GM19395 (cell line): ENCODE results near the gene FPGS.

Experiments used
- ATAC-seq: cut with Tn5 transposase; IDR thresholded peaks from one replicate; pipeline ENCODE4 v1.9.1; 2021; ENCODE audit warnings: mild to moderate bottlenecking, moderate library complexity; ENCODE audit not compliant: unreplicated experiment

The FPGS gene

DNA sequence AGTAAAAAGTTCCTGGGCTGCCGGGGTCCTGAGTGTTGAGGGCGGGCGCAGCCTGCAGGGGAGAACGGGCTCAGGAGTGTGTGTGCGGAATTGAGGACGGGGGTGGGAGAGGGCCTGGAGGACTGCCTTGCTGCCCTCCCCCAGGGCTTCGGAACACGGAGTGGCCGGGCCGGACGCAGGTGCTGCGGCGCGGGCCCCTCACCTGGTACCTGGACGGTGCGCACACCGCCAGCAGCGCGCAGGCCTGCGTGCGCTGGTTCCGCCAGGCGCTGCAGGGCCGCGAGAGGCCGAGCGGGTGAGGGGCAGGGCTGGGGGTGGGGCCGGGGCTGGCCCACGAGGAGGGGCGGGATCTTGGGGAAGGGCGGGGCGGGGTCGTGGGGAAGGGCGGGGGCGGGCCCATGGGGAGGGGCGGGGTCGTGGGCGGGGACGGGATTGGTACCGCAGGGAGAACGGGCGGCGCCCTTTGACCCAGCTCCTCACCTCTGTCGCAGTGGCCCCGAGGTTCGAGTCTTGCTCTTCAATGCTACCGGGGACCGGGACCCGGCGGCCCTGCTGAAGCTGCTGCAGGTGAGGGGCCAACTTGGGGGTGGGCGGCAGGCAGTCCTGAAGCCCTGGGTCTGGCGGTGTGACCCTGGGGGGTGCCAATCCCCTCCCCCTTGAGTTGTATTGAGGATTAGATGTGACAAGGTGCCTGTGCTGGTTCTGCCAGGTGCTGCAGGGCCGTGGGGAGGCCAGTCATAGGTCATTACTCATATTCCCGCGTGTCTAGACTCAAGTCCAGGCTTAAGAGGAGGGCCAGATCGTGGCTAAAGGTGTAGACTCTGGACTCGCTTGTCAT is 7.1 kb downstream of the FPGS start:
- ATAC-seq = no peak

DNA sequence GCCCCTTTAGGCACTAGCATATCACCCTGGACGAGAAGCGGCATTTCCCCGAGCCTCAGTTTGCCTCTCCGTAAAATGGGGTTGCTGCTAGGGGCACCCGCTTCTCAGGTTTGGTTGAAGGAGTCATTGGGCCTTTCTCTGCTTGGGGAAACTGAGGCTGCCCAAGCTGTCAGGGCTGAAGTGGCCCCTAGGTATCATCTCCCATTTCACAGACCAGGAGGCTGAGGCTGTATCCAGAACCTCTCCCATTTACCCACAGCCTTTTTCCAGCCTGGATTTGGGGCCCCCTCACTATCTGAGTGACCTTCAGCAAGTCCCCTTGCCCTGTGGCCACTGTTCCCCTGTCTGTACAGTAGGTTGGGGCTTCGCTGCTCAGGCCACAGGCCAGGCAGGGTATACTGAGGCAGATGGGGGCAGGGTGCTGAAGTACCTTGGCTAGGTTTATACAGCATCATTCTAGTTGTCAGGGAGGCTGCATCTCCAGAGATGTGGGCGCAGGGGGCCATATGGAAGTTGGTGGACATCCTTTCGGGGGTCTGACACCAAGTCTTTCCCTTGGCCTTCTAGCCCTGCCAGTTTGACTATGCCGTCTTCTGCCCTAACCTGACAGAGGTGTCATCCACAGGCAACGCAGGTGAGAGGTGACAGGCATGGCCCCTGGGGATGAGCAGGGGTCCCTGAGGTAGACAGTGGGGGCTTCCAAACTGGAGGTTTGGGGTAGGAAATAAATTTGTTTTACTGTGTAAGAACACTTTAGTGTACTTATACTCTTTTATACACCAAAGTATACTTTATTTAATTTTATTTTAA is 7.9 kb downstream of the FPGS start:
- no peak for ATAC-seq

DNA sequence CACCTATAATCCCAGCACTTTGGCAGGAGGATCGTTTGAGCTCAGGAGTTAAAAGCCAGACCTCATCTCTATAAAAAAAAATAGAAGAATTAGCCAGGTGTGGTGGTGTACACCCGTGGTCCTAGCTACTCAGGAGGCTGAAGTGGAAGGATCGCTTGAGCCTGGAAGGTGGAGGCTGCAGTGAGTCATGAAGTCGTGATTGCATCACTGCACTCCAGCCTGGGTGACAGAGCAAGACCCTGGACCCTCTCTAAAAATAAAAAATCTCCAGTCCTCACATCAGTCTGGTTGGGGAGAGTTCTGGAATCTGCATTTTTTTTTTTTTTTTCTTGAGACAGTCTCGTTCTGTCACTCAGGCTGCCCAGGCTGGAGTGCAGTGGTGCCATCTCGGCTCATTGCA is 9.3 kb downstream of the FPGS start:
- no peak for ATAC-seq

DNA sequence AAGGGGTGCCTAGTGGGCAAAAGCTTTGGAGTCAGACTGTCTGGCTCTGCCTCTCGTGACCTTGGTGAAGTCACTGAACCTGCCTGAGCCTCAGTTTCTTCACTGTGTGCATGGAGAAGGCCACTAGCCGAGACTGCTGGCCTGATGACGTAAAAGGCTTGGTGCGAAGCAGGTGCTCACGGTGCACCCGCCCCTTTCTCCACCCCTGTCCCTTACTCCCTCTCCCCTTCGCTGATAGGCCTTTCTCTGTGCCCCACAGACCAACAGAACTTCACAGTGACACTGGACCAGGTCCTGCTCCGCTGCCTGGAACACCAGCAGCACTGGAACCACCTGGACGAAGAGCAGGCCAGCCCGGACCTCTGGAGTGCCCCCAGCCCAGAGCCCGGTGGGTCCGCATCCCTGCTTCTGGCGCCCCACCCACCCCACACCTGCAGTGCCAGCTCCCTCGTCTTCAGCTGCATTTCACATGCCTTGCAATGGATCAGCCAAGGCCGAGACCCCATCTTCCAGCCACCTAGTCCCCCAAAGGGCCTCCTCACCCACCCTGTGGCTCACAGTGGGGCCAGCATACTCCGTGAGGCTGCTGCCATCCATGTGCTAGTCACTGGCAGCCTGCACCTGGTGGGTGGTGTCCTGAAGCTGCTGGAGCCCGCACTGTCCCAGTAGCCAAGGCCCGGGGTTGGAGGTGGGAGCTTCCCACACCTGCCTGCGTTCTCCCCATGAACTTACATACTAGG is 10.4 kb downstream of the FPGS start:
- ATAC-seq = no peak

DNA sequence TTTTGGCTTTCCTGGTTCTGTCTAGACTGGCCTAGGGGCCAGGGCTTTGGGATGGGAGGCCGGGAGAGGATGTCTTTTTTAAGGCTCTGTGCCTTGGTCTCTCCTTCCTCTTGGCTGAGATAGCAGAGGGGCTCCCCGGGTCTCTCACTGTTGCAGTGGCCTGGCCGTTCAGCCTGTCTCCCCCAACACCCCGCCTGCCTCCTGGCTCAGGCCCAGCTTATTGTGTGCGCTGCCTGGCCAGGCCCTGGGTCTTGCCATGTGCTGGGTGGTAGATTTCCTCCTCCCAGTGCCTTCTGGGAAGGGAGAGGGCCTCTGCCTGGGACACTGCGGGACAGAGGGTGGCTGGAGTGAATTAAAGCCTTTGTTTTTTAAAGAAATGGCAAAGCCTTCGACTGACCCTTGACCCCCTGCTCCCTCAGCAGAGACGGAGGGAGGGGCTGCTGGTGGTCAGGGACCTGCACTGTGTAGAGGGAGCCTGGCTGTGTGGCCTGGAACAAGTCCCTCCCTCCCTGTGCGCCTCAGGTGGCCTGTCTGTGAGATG is 11.1 kb downstream of the FPGS start:
- ATAC-seq = no peak

DNA sequence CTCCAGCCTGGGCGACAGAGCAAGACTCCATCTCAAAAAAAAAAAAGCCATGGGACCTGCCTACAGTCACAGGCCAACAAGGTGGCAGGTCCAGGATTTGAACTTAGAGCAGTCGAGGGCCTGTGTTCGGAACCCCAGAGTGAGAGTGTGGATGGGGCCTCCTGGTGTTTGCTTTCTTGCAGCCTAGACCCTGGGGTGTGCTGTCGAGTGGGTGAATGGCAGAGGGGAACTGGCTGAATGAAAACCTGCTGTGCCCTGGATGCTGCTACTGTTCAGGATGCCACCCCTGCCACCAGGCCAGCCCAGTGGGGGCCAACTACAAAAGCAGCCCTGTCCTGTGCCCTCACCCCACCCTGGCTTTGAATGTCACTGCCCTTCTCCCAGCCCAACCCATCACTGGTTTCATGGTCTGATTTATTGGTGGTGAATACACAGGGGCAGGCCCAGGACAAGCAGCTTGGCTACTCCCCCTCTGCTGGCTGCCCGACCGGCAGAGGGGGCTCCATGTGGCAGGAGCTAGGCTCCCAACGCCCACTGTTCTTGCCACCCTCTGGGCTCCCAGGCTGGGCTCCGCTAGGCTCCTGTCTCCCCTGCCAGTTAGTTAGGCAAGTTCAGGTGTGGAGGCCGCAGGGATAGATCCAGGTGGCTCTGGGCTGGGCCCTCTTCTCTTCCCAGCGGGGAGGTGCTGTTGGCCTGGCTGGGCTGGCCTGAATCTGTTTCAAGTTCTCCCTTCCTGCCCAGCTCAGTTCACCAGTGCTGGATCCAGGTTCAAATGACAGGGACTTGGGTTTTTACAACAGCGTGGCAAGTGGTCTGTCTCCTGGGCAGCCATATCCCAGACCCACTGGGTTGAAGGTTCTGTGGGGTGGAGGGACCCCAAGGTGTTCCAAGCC is 12.2 kb downstream of the FPGS start:
- no peak for ATAC-seq

DNA sequence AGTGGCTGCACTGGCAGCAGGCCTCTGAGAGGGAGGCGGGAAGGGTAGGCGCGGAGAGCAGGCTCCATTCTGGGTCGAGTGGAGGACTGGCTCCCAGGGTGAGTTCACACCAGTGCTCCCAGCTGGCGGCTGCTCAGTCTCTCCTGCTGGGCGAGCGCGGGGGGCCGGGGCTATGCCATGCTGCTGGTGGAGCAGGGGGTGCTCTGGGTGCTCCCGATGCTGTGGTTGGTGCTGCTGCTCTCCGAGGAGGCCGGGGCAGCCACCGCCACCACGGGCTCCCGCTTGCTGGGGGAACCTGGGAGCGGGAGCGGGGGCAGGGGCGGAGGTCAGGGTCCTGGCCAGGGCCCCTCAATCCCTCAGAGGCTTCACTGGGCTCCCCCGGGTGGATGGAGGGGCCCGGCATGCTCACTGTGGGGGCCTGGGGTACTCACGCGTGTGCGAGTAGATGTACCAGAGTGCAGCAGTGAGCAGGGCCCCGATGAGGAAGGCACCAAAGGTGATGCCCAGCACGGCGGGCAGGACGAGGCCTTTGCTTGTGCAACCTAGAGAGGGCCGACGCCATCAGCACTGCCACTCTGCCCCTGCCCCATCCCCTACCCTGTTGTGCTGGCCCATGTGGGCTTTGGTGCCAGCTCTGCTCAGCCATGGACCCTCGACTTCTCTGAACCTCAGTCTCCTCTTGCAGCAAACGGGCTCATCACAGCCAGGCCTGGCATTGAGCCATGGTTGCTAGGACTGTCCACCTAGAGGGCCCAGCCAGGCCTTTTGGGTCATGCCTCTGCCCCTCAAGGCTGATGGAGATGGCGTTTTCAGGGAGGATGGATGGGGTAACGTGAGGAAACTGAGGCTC is 13.1 kb downstream of the FPGS start:
- no peak for ATAC-seq

DNA sequence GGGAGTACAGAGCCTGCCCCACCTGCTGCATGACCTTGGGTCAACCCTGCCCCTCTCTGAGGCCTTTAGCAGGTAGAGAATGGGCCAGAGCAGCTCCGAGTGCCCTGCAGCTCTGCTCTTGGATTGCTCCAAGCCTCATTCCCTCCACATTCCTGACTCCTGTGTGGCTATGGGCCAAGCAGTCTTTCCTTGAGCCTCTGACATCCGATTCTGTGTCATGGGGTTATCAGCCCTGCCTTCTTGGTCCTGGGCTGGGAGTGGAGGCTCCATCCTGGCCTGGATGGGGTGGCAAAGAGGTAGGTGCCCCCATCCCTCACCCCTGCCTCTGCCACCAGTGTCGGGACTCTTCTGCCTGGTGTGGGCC is 13.7 kb downstream of the FPGS start:
- no peak for ATAC-seq

DNA sequence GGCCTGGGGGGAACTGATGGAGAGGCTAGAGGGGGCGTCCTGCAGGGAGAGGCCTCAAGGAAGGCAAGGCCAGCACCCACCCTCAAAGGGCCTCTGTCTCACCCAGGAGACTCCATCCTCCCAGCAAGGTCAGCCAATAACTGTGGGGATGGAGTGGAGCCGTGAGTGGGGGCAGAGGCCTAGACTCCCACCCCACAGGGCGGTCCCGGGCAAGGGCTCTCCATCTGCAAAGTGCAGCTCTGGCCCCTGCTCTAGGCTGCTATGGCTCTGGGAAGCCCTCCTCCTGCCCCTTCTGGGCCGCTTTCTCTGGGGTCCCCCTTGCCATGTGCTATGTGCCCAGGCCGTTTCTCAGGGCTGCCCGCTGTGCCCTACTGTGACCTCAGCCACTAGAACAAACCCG is 14.0 kb downstream of the FPGS start:
- ATAC-seq = no peak

DNA sequence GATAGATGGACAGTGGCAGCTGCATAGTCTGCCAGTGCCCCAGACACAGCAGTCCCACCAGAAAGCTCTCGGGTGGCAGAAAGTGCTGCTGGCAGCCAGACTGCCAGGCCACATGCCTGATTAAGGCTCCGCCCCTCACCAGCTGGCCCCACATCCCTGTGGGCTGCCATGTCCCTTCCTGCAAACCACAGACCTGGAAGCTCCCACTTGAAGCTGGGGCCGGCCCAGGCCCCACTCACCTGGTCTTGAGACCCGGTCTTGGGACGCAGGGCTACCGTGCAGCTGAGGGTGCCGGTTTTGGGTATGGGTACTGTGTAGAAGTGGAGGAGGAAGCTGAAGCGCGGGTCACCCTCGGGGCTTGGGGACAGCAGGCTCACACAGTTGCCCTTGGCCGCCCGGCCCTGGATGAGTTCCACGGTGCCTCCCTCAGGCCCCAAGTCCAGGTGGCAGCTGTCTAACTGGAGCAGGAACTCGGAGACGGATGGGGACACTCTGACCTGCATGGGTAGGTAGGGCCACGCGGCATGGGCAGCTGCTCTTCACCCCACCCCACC is 15.3 kb downstream of the FPGS start:
- no peak for ATAC-seq

DNA sequence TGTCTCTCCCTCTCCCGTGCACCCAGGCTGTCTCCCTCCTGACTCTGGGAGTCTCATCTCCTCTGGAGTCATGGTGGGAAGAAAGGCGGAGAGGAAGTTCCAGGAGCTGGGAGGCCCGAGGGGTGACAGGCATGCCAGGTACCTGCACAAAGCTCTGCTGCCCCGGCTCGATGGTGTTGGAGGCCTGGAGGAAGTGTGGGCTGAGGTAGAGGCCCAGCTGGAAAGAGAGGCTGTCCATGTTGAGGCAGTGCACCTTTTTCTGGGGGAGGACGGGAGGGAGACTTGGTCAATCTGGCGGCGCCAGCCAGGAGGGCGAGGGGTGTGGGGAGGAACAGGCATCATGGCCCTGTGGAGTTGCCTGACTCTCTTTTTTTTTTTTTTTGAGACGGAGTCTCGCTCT is 15.9 kb downstream of the FPGS start:
- ATAC-seq = no peak

DNA sequence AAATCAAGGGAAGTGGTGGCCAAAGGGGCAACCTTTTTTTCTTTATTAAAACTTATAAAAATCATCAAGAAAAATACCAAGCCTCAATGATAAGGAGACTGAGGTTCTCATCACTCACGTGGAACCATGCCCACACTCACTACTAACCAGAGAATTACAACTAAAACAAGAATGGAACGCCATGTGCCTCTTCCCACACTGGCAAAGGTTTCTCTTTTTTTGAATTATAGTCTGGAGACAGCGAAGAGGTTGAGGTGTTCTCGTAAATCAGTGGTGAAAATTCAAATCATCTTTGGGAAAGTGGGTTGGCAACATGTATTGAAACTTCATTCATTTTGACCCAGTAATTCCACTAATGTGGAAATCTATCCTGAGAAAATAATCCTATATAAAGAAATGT is 19.4 kb downstream of the FPGS start:
- no peak for ATAC-seq

DNA sequence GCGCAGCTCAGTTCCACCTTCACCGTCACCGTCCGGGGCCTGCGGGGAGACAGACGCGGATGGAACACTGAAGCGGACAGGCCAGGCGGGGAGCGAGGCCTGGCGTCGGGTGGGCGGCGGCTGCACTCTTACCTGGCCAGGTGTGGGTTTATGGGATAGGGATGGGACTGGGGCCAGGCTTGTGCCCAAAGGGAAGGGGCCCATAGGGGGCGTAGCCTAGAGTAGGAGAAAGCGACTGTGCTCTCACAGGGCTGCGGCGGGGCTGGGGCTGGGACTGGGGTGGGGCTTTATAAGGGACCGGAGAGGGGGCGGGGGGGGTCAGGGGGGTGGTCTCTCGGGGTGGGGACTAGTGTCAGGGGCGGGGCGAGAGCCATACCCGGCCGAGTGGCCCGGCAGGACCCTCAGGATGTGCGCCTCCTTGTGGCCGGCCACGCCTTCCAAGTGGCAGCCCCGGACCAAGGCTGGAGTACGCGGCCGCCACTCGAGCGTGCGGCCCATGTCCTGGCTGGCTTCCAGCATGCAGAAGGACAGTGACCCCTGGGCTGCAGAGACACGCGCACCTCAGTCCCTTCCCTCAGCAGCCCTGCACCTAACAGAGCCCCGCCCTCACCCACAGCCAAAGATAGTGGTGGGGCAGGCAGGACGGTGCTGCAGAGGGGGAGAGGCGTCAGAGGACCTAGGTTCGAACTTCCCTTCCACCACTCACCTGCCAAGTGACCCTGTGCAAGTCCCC is 22.8 kb downstream of the FPGS start:
- ATAC-seq = no peak

DNA sequence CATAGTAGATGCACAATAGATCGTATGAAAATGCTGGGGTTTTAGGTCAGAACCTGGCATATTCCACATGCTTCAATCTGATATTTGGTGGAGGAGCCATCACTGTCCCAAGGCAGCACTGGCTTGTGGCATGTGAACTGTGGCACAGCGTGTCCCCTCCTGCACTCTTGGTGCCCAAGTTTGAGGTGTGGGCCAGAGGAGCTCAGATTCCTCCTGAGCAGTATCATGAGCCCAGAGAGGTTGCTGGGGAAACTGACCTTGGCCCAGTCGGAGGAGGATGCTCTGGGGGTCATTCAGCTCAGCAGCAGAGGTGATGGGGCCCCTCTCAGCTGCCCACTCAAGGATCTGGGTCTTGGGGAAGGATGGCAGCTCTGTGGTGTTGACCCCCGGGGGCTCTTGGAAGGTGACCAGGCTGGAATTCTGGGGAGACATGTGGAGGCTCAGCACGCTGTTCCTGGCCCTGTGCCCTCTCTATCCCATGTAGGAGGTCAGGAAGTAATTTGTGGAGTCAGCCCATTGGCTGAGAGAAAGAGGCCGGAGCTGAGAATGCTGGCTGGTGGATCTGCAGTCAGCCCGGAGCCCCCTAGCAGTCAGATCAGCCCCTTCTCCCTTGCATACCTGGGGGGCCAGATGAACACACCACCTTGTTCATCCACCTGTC is 23.7 kb downstream of the FPGS start:
- no peak for ATAC-seq

DNA sequence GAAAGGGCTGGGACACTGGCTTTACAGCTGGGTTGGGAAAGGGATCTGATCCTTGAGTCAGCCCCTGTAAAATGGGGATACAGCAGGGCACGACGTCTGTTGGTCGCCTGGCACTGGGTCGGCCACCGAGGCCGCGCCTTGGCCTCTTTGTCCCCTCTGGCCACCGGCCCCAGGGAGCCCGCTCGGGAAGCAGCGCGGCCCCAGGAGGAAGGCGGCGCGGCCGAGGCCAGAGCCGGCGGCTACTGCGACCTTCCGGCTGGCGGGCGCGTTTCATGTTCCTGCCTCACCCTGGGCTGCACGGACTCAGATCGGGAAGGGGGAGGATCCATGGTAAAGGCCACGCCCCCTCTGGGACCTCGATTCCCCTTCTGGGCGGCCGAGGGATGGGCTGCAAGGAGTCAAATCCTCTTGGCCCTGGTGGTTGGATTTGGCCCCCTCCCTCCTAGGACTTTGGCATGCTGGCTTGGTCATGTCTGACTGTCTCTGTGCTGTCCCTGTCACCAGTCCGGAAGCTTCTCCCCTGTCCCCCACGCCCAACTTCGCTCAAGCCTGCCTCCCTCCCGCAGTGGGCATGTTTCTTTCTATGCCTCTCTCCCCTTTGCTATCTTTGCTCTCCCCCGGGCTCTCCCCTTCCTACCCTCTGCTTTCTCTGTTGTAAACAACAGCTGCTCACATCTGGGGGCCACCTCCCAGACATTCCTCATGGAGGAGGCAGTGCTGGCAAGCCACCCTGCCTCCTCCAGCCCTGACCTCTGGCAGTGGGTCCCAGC is 25.8 kb downstream of the FPGS start:
- ATAC-seq = no peak

DNA sequence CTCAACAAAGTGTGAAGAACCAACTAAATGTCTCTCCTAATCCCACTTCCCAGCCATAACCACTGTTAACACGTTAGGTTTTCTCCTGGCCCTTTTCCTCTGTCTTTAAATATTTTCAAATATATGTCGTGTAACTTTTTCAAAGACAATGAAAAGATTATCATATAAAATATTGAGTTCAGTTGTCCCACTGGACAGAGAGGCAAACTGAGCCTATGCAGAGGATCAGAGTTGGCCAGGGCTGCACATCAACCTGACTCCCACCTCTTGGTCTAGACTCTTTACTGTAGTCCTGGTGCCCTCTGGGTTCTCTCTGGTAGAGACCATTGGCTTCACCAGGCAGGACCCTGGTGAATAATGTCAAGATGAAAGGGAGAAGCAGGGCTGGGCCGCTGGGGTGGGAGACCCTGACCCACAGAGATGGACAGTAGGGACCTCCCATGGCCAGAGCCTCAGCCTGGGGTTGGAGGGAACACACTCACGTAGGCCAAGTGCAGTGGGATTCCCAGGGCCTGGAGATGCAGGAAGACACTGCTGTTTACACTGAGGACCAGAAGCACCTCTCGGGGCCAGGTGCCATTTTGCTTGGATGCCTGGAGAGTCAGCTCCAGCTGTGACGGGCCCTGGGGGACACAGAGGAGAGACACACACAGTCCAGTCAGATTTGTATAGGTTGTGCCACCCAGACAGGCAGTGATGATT is 26.7 kb downstream of the FPGS start:
- ATAC-seq = no peak

DNA sequence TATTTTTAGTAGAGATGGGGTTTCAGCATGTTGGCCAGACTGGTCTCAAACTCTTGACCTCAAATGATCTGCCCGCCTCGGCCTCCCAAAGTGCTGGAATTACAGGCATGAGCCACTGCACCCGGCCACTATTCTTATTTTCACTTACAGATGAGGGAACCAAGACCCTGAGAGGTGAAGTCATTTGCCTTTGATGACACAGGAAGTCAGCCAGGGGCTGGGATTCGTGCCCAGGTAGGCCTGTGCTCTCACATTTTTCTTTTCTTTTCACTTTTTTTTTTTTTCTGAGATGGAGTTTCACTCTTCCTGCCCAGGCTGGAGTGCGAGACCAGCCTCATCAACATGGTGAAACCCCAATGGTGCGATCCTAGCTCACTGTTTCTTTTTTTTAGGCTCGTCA is 29.6 kb downstream of the FPGS start:
- no peak for ATAC-seq
